Caco-2 (cell line): Measurements from ENCODE around the gene SLC39A1. TPM values are rescaled to one million over a fixed set of nuclear protein-coding genes. Genes with fewer than 3 reads are reported as not detected.

Experiments
- BruUV-seq: library from RNA; stranded (reverse); fragments of 400-500 nt; replicated peaks from 2 replicates; lab custom pipeline; 2021; lab: Mats Ljungman, UMichigan
- CTCF ChIA-PET: fragments of 300-600 bp; sonication (Branson Sonifier 250); formaldehyde crosslinking; loops from one replicate; lab custom pipeline; 2022; ENCODE audit warnings: antibody characterized with exemption; lab: Charles Lee
- POLR2A ChIA-PET: fragments of 300-600 bp; sonication (Branson Sonifier 250); formaldehyde crosslinking; loops from one replicate; lab custom pipeline; 2022; ENCODE audit warnings: antibody characterized with exemption; lab: Charles Lee
- DNase-seq, 2 experiments: peaks; one replicate each; pipeline versions ENCODE4 v3.0.0 to v3.0.0-alpha.2; 2020 to 2022
- H3K27me3 ChIP-seq: replicated peaks from 2 replicates; pipeline ENCODE4 v1.6.0; 2011; ENCODE audit warnings: low read length; ENCODE audit not compliant: control insufficient read depth, insufficient read depth
- H3K36me3 ChIP-seq: 2 replicates; pipeline ENCODE4 v1.5.1; 2011; ENCODE audit warnings: low read length; ENCODE audit not compliant: control insufficient read depth, insufficient read depth
- H3K4me1 ChIP-seq: fragments of 250-450 bp; sonication (Bioruptor Pico); 2 replicates; pipeline ENCODE4 v1.5.1; 2020; ENCODE audit warnings: mild to moderate bottlenecking
- H3K4me3 ChIP-seq: 2 replicates; pipeline ENCODE4 v1.5.1; 2011; ENCODE audit warnings: low read depth, mild to moderate bottlenecking, control low read depth, low read length
- H3K9me3 ChIP-seq: fragments of 250-450 bp; sonication (Bioruptor Pico); 2 replicates; pipeline ENCODE4 v1.5.1; 2020; ENCODE audit warnings: mild to moderate bottlenecking, moderate library complexity
- H3K27ac Mint-ChIP-seq: one replicate; pipeline ENCODE4 v1.8.0; 2022; ENCODE audit warnings: mixed read lengths; ENCODE audit not compliant: unreplicated experiment
- H3K27me3 Mint-ChIP-seq: one replicate; pipeline ENCODE4 v1.8.0; 2022; ENCODE audit warnings: mixed read lengths; ENCODE audit not compliant: insufficient read depth, unreplicated experiment
- H3K36me3 Mint-ChIP-seq: one replicate; pipeline ENCODE4 v1.8.0; 2022; ENCODE audit warnings: mild to moderate bottlenecking, mixed read lengths; ENCODE audit not compliant: insufficient read depth, unreplicated experiment
- H3K4me1 Mint-ChIP-seq: one replicate; pipeline ENCODE4 v1.8.0; 2022; ENCODE audit warnings: low read depth, mixed read lengths; ENCODE audit not compliant: unreplicated experiment
- H3K4me3 Mint-ChIP-seq: one replicate; pipeline ENCODE4 v1.8.0; 2022; ENCODE audit warnings: mild to moderate bottlenecking, moderate library complexity, mixed read lengths; ENCODE audit not compliant: unreplicated experiment
- H3K9me3 Mint-ChIP-seq: one replicate; pipeline ENCODE4 v1.8.0; 2022; ENCODE audit warnings: mixed read lengths; ENCODE audit not compliant: unreplicated experiment
- intact Hi-C: fragments of 100-400 bp; cut with micrococcal nuclease; formaldehyde crosslinking; loops from one replicate; pipeline ENCODE4 v1.10.0; 2022; ENCODE audit not compliant: unreplicated experiment
- total RNA-seq: library from RNA; stranded (reverse); gene quantifications from 2 replicates; pipeline ENCODE4 v1.2.3, GENCODE V29; 2022
- TF ChIP-seq, protein P1 (sequence below), 2 experiments: fragments of 200-600 bp in 1 of 2; IDR thresholded peaks; 1 replicate in 1 of 2; 2 replicates in 1 of 2; pipeline versions ENCODE4 v1.5.1 to v1.8.0; 2011 to 2022; ENCODE audit warnings: antibody characterized with exemption in 1 of 2, control low read depth in 1 of 2, inconsistent platforms in 1 of 2, low read depth in 1 of 2, low read length in 1 of 2, mild to moderate bottlenecking in 1 of 2, moderate library complexity in 1 of 2; ENCODE audit not compliant: insufficient read depth in 1 of 2, severe bottlenecking in 1 of 2, unreplicated experiment in 1 of 2

SLC39A1 gene
- total RNA-seq, 1 experiment from 2014 or later: 135 TPM

DNA sequence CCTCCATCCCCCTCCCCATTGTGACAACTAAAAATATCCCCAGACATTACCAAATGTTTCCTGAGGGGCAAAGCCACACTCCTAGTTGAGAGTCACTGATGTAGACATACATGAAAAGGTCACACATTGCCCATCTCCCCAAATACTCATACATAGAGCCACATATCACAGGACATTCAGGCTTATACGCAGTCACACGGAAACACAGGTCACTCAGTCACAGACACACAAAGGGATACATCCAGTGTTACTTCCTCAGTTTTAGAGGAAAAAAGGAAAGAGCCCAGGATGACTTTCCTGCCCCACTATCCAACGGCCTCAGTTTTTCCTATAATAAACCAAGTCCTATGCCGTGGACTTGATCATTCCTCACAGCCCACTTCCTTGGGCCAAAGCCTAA is 1.9 kb downstream of the SLC39A1 start:
- POLR2A ChIA-PET: no interaction called here
- intact Hi-C loops: no loop called here
- peaks cover 30% of the 10 kb centered on the region for H3K4me1 Mint-ChIP-seq
- H3K4me3 Mint-ChIP-seq: peak overlapping the region; percentile 81
- Histone ChIP-seq H3K4me3 (peak overlapping the region; percentile 72; the same call in 1 of the 2 replicates), H3K9me3 (no peaks in the 10 kb centered on the region), H3K4me1 (peaks cover 21% of the 10 kb centered on the region), H3K36me3 (peaks cover 4% of the 10 kb centered on the region), H3K27me3 (no peaks in the 10 kb centered on the region)
- H3K27me3 Mint-ChIP-seq: no peaks in the 10 kb centered on the region
- H3K27ac Mint-ChIP-seq: peak overlapping the region; percentile 93
- H3K9me3 Mint-ChIP-seq: no peaks in the 10 kb centered on the region
- no TSS peak for BruUV-seq
- CTCF ChIA-PET: no interaction called here
- TF ChIP-seq, protein P1, sequence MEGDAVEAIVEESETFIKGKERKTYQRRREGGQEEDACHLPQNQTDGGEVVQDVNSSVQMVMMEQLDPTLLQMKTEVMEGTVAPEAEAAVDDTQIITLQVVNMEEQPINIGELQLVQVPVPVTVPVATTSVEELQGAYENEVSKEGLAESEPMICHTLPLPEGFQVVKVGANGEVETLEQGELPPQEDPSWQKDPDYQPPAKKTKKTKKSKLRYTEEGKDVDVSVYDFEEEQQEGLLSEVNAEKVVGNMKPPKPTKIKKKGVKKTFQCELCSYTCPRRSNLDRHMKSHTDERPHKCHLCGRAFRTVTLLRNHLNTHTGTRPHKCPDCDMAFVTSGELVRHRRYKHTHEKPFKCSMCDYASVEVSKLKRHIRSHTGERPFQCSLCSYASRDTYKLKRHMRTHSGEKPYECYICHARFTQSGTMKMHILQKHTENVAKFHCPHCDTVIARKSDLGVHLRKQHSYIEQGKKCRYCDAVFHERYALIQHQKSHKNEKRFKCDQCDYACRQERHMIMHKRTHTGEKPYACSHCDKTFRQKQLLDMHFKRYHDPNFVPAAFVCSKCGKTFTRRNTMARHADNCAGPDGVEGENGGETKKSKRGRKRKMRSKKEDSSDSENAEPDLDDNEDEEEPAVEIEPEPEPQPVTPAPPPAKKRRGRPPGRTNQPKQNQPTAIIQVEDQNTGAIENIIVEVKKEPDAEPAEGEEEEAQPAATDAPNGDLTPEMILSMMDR (IDR thresholded peaks at IDR 0.05; ENCODE audit: insufficient read depth in 1 of 2, low read depth in 1 of 2, low read length in 1 of 2, severe bottlenecking in 1 of 2, unreplicated experiment in 1 of 2): no peak
- peaks cover 74% of the 10 kb centered on the region for H3K36me3 Mint-ChIP-seq
- no peak for DNase-seq

DNA sequence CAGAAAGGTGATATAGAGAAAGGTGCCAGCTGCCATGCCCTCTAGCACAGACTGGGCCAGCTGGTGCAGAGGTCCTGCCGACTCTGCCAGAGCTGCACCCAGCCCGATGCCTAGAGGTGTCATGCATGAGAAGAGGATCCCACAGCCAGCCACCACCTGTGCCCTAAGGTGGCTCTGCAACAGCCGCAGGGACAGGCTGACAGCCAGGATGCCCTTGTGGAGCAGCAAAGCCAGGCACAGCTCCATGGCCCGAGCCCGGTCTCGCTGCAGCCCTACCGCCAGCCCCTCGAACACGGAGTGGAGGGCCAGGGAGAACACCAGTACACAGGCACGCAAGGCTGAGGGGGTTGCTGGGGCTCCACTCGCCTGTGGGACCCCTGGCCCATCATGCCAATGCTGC is 3.1 kb downstream of the SLC39A1 start:
- no peak overlapping the region for H3K4me3 ChIP-seq
- no peak overlapping the region for H3K27ac Mint-ChIP-seq
- CTCF ChIA-PET: no interaction called here
- DNase-seq: no peak
- no peaks in the 10 kb centered on the region for H3K9me3 ChIP-seq
- TF ChIP-seq, protein P1 (IDR thresholded peaks at IDR 0.05; ENCODE audit: insufficient read depth in 1 of 2, low read depth in 1 of 2, low read length in 1 of 2, severe bottlenecking in 1 of 2, unreplicated experiment in 1 of 2): no peak
- H3K9me3 Mint-ChIP-seq: no peaks in the 10 kb centered on the region
- peak overlapping the region; percentile 22 for H3K4me3 Mint-ChIP-seq
- peaks cover 4% of the 10 kb centered on the region for H3K36me3 ChIP-seq
- peaks cover 68% of the 10 kb centered on the region for H3K36me3 Mint-ChIP-seq
- no peaks in the 10 kb centered on the region for H3K27me3 ChIP-seq
- intact Hi-C loops: no loop called here
- BruUV-seq: no TSS peak
- peaks cover 21% of the 10 kb centered on the region for H3K4me1 Mint-ChIP-seq
- H3K27me3 Mint-ChIP-seq: no peaks in the 10 kb centered on the region
- H3K4me1 ChIP-seq: peaks cover 13% of the 10 kb centered on the region
- POLR2A ChIA-PET: no interaction called here

DNA sequence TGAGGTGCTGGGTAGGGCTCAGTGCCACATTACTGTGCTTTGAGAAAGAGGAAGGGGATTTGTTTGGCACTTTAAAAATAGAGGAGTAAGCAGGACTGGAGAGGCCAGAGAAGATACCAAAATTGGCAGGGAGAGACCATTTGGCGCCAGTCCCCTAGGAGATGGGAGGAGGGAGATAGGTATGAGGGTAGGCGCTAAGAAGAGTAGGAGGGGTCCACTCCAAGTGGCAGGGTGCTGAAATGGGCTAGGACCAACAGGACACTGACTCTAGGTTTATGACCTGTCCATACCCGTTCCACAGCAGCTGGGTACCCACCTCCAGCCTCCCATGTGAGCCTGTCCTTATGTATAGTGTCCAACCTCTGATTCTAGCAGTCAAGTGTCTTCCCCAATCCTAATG is 3.9 kb downstream of the SLC39A1 start:
- POLR2A ChIA-PET: interaction anchor here (2.5 kb wide), 1 partner anchor 8 kb away, joined by 22 read pairs; the partner anchor contains the start of gene CREB3L4
- H3K27me3 ChIP-seq: no peaks in the 10 kb centered on the region
- peaks cover 22% of the 10 kb centered on the region for H3K4me1 Mint-ChIP-seq
- H3K36me3 Mint-ChIP-seq: peaks cover 67% of the 10 kb centered on the region
- no peaks in the 10 kb centered on the region for H3K9me3 Mint-ChIP-seq
- no peak overlapping the region for H3K4me3 Mint-ChIP-seq
- no TSS peak for BruUV-seq
- no peak for DNase-seq
- TF ChIP-seq, protein P1 (IDR thresholded peaks at IDR 0.05; ENCODE audit: insufficient read depth in 1 of 2, low read depth in 1 of 2, low read length in 1 of 2, severe bottlenecking in 1 of 2, unreplicated experiment in 1 of 2): no peak
- H3K9me3 ChIP-seq: no peaks in the 10 kb centered on the region
- no peak overlapping the region for H3K4me3 ChIP-seq
- H3K27me3 Mint-ChIP-seq: no peaks in the 10 kb centered on the region
- H3K36me3 ChIP-seq: peaks cover 4% of the 10 kb centered on the region
- no peak overlapping the region for H3K27ac Mint-ChIP-seq
- CTCF ChIA-PET: no interaction called here
- intact Hi-C loops: no loop called here
- peaks cover 14% of the 10 kb centered on the region; the same call in 1 of the 2 replicates for H3K4me1 ChIP-seq
